IPS-15b (cell line): Measurements from ENCODE around the gene KCNQ4.

Experiments
- H3K27me3 ChIP-seq: one replicate; pipeline ENCODE4 v1.6.1; 2013; ENCODE audit warnings: low read length; ENCODE audit not compliant: control insufficient read depth, insufficient read depth
- H3K36me3 ChIP-seq: one replicate; pipeline ENCODE4 v1.6.1; 2013; ENCODE audit warnings: low read length; ENCODE audit not compliant: control insufficient read depth, insufficient read depth
- H3K4me1 ChIP-seq: one replicate; pipeline ENCODE4 v1.6.1; 2013; ENCODE audit warnings: mild to moderate bottlenecking, low read length; ENCODE audit not compliant: control insufficient read depth, insufficient read depth
- H3K4me3 ChIP-seq: one replicate; pipeline ENCODE4 v1.5.1; 2013; ENCODE audit warnings: low read depth, low read length
- H3K9ac ChIP-seq: one replicate; pipeline ENCODE4 v1.6.1; 2013; ENCODE audit warnings: low read depth, mild to moderate bottlenecking, low read length
- H3K9me3 ChIP-seq: one replicate; pipeline ENCODE4 v1.6.1; 2013; ENCODE audit warnings: mild to moderate bottlenecking, low read length; ENCODE audit not compliant: control insufficient read depth, insufficient read depth

Gene KCNQ4

DNA sequence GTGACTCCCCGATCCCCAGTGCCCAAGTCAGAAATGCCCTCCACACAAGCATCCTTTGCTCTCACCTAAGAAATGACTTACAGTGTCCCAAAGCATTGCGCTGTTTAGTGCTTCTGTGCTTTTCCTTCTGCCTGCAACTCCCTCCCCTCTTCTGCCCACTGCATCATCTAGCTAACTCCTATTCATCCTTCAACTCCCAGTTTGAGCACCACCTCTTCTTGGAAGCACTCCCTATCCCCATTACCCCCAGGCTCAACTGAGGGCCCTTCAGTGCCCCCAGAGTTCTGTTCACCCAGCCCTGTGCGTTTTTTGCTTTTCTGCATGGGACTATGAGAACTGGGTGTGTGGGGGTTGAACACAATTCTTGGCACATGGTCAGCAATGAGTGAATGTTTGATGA is 10.0 kb downstream of the KCNQ4 start:
- Histone ChIP-seq H3K36me3 (no peaks in the 10 kb centered on the region), H3K9ac (no peak overlapping the region), H3K4me1 (no peaks in the 10 kb centered on the region), H3K4me3 (no peak overlapping the region), H3K9me3 (no peaks in the 10 kb centered on the region), H3K27me3 (no peaks in the 10 kb centered on the region)

DNA sequence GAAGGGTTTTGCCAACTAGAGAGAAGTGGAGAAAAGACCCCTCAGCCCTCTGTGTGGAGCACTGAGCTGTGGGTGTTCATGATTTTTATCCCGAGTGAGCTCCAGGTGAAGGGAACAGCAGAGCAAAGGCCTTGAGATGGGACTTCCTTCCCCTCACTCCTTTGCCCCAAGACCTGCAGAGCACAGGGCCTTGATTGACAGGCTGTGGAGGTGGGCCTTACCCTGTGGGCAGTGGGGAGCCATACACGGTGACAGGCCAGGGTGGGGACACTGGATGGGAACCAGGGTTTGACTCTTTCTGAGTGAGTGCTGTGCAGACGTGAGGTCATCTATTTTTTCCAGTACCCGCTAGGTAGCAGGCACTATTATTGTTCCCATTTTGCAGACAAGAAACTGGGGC is 10.5 kb downstream of the KCNQ4 start:
- no peaks in the 10 kb centered on the region for H3K36me3 ChIP-seq
- H3K4me3 ChIP-seq = no peak overlapping the region
- H3K9me3 ChIP-seq = no peaks in the 10 kb centered on the region
- no peaks in the 10 kb centered on the region for H3K27me3 ChIP-seq
- no peak overlapping the region for H3K9ac ChIP-seq
- H3K4me1 ChIP-seq = no peaks in the 10 kb centered on the region

DNA sequence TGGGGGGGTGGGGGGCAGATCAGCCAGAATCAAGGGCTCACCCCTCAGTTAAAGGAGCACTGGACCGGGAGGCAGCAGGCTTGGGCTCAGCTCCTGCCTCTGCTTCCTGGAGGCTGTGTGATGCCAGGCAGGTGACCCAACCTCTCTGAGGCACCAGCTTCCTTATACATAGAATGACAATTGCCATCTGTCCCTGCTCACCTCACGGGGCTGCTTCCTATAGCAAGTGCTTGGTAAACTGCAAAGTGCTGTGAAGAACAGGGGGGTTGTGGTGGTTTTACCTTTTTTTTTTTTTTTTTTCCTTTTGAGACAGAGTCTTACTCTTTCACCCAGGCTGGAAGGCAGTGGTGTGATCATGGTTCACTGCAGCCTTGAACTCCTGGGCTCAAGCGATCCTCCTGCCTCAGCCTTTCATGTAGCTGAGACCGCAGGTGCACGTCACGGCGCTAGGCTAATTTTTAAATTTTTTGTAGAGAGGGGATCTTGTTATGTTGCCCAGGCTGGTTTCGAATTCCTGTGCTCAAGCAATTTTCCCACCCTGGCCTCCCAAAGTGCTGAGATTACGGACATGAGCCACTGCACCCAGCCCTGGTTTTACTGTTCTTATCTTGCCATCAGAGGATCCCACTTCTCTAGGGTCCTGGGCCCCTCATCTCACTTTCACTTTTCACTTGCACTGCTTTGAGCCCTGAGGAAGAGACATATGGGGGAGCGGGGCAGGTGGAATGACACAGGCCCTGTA is 11.6 kb downstream of the KCNQ4 start:
- no peaks in the 10 kb centered on the region for H3K36me3 ChIP-seq
- H3K4me1 ChIP-seq = no peaks in the 10 kb centered on the region
- H3K4me3 ChIP-seq = no peak overlapping the region
- no peaks in the 10 kb centered on the region for H3K9me3 ChIP-seq
- H3K9ac ChIP-seq = peak overlapping the region; percentile 12
- H3K27me3 ChIP-seq = no peaks in the 10 kb centered on the region

DNA sequence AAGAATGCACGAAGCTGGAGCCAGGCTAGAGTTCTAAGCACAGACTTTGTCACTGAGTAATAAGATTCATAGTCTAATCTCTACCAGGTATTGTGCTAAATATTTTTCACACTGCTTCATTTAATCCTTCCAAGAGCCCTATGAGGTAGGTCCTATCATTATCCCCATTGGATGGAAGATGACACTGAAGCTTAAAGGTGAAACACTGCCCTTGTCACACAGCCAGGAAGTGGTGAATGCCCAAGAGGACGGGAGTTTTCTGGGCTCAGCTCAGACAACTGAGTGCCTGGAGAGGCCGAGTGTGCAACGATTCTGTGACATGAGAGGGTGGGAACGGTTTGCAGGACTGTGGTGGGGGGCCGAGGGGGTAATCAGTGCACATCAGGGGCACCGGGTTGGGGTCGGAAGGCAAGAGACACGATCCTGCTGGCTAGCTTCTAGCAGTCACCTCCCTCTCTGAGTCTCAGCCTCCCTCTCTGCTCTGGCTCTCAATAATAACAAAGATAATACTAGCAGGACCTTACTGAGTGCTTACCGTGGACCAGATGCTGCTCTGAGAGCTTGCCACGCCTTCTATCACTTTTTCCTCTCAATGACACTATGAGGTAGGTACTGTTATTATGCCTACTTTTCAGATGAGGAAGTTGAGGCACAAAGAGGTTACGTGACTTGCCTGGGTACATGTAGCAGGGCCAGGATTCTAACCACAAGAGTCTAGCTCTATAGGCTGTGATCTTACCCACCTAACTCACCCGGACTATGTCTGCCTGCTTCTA is 12.4 kb downstream of the KCNQ4 start:
- Histone ChIP-seq H3K36me3 (no peaks in the 10 kb centered on the region), H3K4me1 (no peaks in the 10 kb centered on the region), H3K27me3 (peaks cover 4% of the 10 kb centered on the region), H3K9me3 (no peaks in the 10 kb centered on the region), H3K9ac (peak overlapping the region; percentile 12), H3K4me3 (no peak overlapping the region)

- H3K27me3 ChIP-seq = peaks cover 11% of the 10 kb centered on the region
- H3K36me3 ChIP-seq = no peaks in the 10 kb centered on the region
- H3K9ac ChIP-seq = no peak overlapping the region
- no peak overlapping the region for H3K4me3 ChIP-seq
- no peaks in the 10 kb centered on the region for H3K9me3 ChIP-seq
- peaks cover 7% of the 10 kb centered on the region for H3K4me1 ChIP-seq
Observed at GRCh38 chr1:40796939-40797667, 13.5 kb downstream of the KCNQ4 start.

GRCh38 chr1:40797668-40798010 is 14.1 kb downstream of the KCNQ4 start:
- H3K27me3 ChIP-seq = peaks cover 11% of the 10 kb centered on the region
- peaks cover 7% of the 10 kb centered on the region for H3K4me1 ChIP-seq
- no peak overlapping the region for H3K4me3 ChIP-seq
- H3K9ac ChIP-seq = no peak overlapping the region
- no peaks in the 10 kb centered on the region for H3K9me3 ChIP-seq
- H3K36me3 ChIP-seq = no peaks in the 10 kb centered on the region

GRCh38 chr1:40798366-40799281 is 15.0 kb downstream of the KCNQ4 start:
- Histone ChIP-seq H3K9me3 (no peaks in the 10 kb centered on the region), H3K4me1 (peaks cover 17% of the 10 kb centered on the region), H3K27me3 (peaks cover 11% of the 10 kb centered on the region), H3K9ac (no peak overlapping the region), H3K36me3 (no peaks in the 10 kb centered on the region), H3K4me3 (no peak overlapping the region)

- Histone ChIP-seq H3K9me3 (no peaks in the 10 kb centered on the region), H3K36me3 (no peaks in the 10 kb centered on the region), H3K4me3 (no peak overlapping the region), H3K27me3 (peaks cover 11% of the 10 kb centered on the region), H3K9ac (no peak overlapping the region), H3K4me1 (peaks cover 22% of the 10 kb centered on the region)
Observed at GRCh38 chr1:40799351-40799867, 15.8 kb downstream of the KCNQ4 start.

- Histone ChIP-seq H3K9me3 (no peaks in the 10 kb centered on the region), H3K4me1 (peaks cover 22% of the 10 kb centered on the region), H3K36me3 (no peaks in the 10 kb centered on the region), H3K27me3 (peaks cover 11% of the 10 kb centered on the region), H3K4me3 (peak overlapping the region; percentile 46), H3K9ac (no peak overlapping the region)
Observed at GRCh38 chr1:40801742-40802077, 18.1 kb downstream of the KCNQ4 start.

GRCh38 chr1:40802078-40802741 is 18.6 kb downstream of the KCNQ4 start:
- Histone ChIP-seq H3K9ac (no peak overlapping the region), H3K4me1 (peaks cover 22% of the 10 kb centered on the region), H3K27me3 (peaks cover 11% of the 10 kb centered on the region), H3K9me3 (no peaks in the 10 kb centered on the region), H3K4me3 (peak overlapping the region; percentile 46), H3K36me3 (no peaks in the 10 kb centered on the region)

- Histone ChIP-seq H3K27me3 (peaks cover 11% of the 10 kb centered on the region), H3K4me1 (peaks cover 22% of the 10 kb centered on the region), H3K4me3 (peak overlapping the region; percentile 31), H3K36me3 (no peaks in the 10 kb centered on the region), H3K9me3 (no peaks in the 10 kb centered on the region), H3K9ac (no peak overlapping the region)
Observed at GRCh38 chr1:40802742-40803113, 19.1 kb downstream of the KCNQ4 start.
